Small intestine (tissue), 7 donors: ENCODE measurements around the gene ANKRD53. TPM values are rescaled to one million over a fixed set of nuclear protein-coding genes. Genes with fewer than 3 reads are reported as not detected.
"Not testable (repeated sequence)": the region's sequence is repeated elsewhere in the genome, so short reads cannot be mapped to it uniquely, and the experiment has no call there.

ENCODE experiments used
- DNase-seq, 2 donors: peaks; one replicate each; pipeline versions ENCODE4 v3.0.0 to v3.0.0-alpha.2; 2013
- FAIRE-seq: peaks from 2 replicates; lab custom pipeline; 2012; peaks lifted over from hg19 to GRCh38; lab: Jason Lieb, UNC
- H3K27ac ChIP-seq, 3 donors: one replicate each; pipeline ENCODE4 v1.5.1; 2013; ENCODE audit warnings: low read length in 2 of 3, mild to moderate bottlenecking in 2 of 3, control low read depth in 1 of 3, inconsistent platforms in 1 of 3, low read depth in 1 of 3, moderate library complexity in 1 of 3
- H3K27me3 ChIP-seq, 3 donors: one replicate each; pipeline ENCODE4 v1.6.1; 2013; ENCODE audit warnings: low read length in 3 of 3, inconsistent platforms in 1 of 3; ENCODE audit not compliant: control insufficient read depth in 3 of 3, insufficient read depth in 3 of 3
- H3K36me3 ChIP-seq, 3 donors: one replicate each; pipeline ENCODE4 v1.6.1; 2013; ENCODE audit warnings: low read length in 3 of 3, inconsistent platforms in 1 of 3, low read depth in 1 of 3, mild to moderate bottlenecking in 1 of 3, moderate library complexity in 1 of 3; ENCODE audit not compliant: control insufficient read depth in 3 of 3, insufficient read depth in 2 of 3
- H3K4me1 ChIP-seq, 3 donors: one replicate each; pipeline ENCODE4 v1.6.1; 2013; ENCODE audit warnings: low read length in 2 of 3, inconsistent platforms in 1 of 3, low read depth in 1 of 3, mild to moderate bottlenecking in 1 of 3, moderate library complexity in 1 of 3; ENCODE audit not compliant: control insufficient read depth in 3 of 3, insufficient read depth in 2 of 3
- H3K4me3 ChIP-seq, 3 donors: one replicate each; pipeline ENCODE4 v1.5.1; 2013; ENCODE audit warnings: low read length in 3 of 3, control low read depth in 1 of 3, inconsistent platforms in 1 of 3, low read depth in 1 of 3, mild to moderate bottlenecking in 1 of 3, moderate library complexity in 1 of 3
- H3K9me3 ChIP-seq, 2 donors: one replicate each; pipeline ENCODE4 v1.6.1; 2013; ENCODE audit warnings: low read depth in 1 of 2, low read length in 1 of 2; ENCODE audit not compliant: control insufficient read depth in 2 of 2, insufficient read depth in 1 of 2
- WGBS, 3 donors: extraction: QIAGEN DNeasy Blood & Tissue Kit; methylation state at CpG; one replicate each; pipeline ENCODE4 v1.1.7; 2013; 5-methylcytosine and 5-hydroxymethylcytosine counted together
- polyA plus RNA-seq, 4 donors: library from polyadenylated mRNA; stranded (reverse) in 3 of 4; unstranded in 1 of 4; fragments of 200-250 nt in 3 of 4; fragments of 120-200 nt in 1 of 4; gene quantifications; one replicate each; pipeline versions ENCODE4 v1.2.1 to v1.2.3, GENCODE V29; 2013
- donor health status: healthy with polysubstance abuse.
- donor health status: control.
- donor health status: control.
- donor health status: Bipolar disorder and iron deficiency.
- donor health status: healthy.

Gene ANKRD53
- polyA plus RNA-seq, 4 donors, result 1.7 to 2.4 (median 2.2) TPM

- WGBS, 3 donors, result 1 to 2% (median 1%) methylated on average over 11 of the region's 11 CpGs
- Histone ChIP-seq H3K4me1 (peaks cover 0 to 22% (median 12%) of the 10 kb centered on the region in 3 donors), H3K36me3 (peaks cover 0 to 15% (median 3%) of the 10 kb centered on the region in 3 donors), H3K9me3 (no peaks in the 10 kb centered on the region), H3K4me3 (peak overlapping the region; percentile 74 to 95 (median 86)), H3K27me3 (no peaks in the 10 kb centered on the region), H3K27ac (peak overlapping the region; percentile 48 to 72 (median 72))
- DNase-seq (peak; percentile 67 to 69), FAIRE-seq (no peak)
These were observed 16.9 kb downstream of the ANKRD53 start for GRCh38 chr2:70995426-70995729.

- not testable (repeated sequence) for FAIRE-seq
These were observed 20.5 kb downstream of the ANKRD53 start for GRCh38 chr2:70998885-70999284.

GRCh38 chr2:70999362-70999761 lies 20.9 kb downstream of the ANKRD53 start:
- Histone ChIP-seq H3K4me3 (no peak overlapping the region), H3K9me3 (no peaks in the 10 kb centered on the region), H3K4me1 (peaks cover 2 to 25% (median 10%) of the 10 kb centered on the region in 3 donors), H3K36me3 (no peaks in the 10 kb centered on the region), H3K27me3 (no peaks in the 10 kb centered on the region), H3K27ac (no peak overlapping the region)
- FAIRE-seq (no peak), DNase-seq (peak; percentile 11 to 22)
- 35 to 47% (median 40%) methylated on average over 2 of the region's 2 CpGs for WGBS, 3 donors

More at GRCh38 chr2:70998885-70999284, 20.5 kb downstream of the ANKRD53 start:
- H3K4me3 ChIP-seq, H3K9me3 ChIP-seq, H3K27ac ChIP-seq, DNase-seq, H3K27me3 ChIP-seq, H3K36me3 ChIP-seq: not testable (repeated sequence)
- 89 to 95% (median 93%) methylated on average over 4 of the region's 4 CpGs for WGBS, 3 donors
- peaks cover 2 to 27% (median 10%) of the 10 kb centered on the region in 3 donors for H3K4me1 ChIP-seq

GRCh38 chr2:70999931-71000330 lies 21.5 kb downstream of the ANKRD53 start:
- H3K9me3 ChIP-seq, H3K4me3 ChIP-seq, FAIRE-seq, H3K27ac ChIP-seq, H3K36me3 ChIP-seq, H3K27me3 ChIP-seq, DNase-seq: not testable (repeated sequence)
- H3K4me1 ChIP-seq, result peaks cover 2 to 25% (median 10%) of the 10 kb centered on the region in 3 donors
- 95 to 98% (median 97%) methylated on average over 10 of the region's 10 CpGs for WGBS, 3 donors

GRCh38 chr2:71000780-71001591 lies 22.6 kb downstream of the ANKRD53 start:
- Histone ChIP-seq H3K4me3 (peak overlapping the region in 2 of 3 donors; percentile 16 to 41), H3K36me3 (no peaks in the 10 kb centered on the region), H3K27ac (peak overlapping the region in 2 of 3 donors; percentile 69 to 85), H3K9me3 (no peaks in the 10 kb centered on the region), H3K4me1 (peaks cover 2 to 23% (median 10%) of the 10 kb centered on the region in 3 donors), H3K27me3 (no peaks in the 10 kb centered on the region)
- no peak for FAIRE-seq
- DNase-seq, result peak; percentile 72 to 83
- WGBS, 3 donors, result 21 to 22% (median 22%) methylated on average over 21 of the region's 21 CpGs

GRCh38 chr2:71001592-71001927 lies 23.1 kb downstream of the ANKRD53 start:
- WGBS, 3 donors, result 62 to 78% (median 64%) methylated on average over 5 of the region's 5 CpGs

GRCh38 chr2:71001981-71002570 lies 23.6 kb downstream of the ANKRD53 start:
- H3K27me3 ChIP-seq, result no peaks in the 10 kb centered on the region
- no peak overlapping the region for H3K4me3 ChIP-seq
- H3K4me1 ChIP-seq, result peaks cover 2 to 23% (median 10%) of the 10 kb centered on the region in 3 donors
- WGBS, 3 donors, result 22 to 42% (median 30%) methylated on average over 11 of the region's 11 CpGs
- peak overlapping the region in 2 of 3 donors; percentile 69 to 85 for H3K27ac ChIP-seq
- no peak for FAIRE-seq
- no peaks in the 10 kb centered on the region for H3K9me3 ChIP-seq
- H3K36me3 ChIP-seq, result no peaks in the 10 kb centered on the region
- peak; percentile 77 to 89 for DNase-seq

More at GRCh38 chr2:71001592-71001927, 23.1 kb downstream of the ANKRD53 start:
- H3K36me3 ChIP-seq, result no peaks in the 10 kb centered on the region
- H3K4me1 ChIP-seq, result peaks cover 2 to 23% (median 10%) of the 10 kb centered on the region in 3 donors
- H3K4me3 ChIP-seq, result no peak overlapping the region
- H3K27me3 ChIP-seq, result no peaks in the 10 kb centered on the region
- peak overlapping the region in 2 of 3 donors; percentile 69 to 85 for H3K27ac ChIP-seq
- DNase-seq, result no peak
- no peaks in the 10 kb centered on the region for H3K9me3 ChIP-seq
- FAIRE-seq, result no peak

GRCh38 chr2:71003396-71003795 lies 25.0 kb downstream of the ANKRD53 start:
- Histone ChIP-seq H3K9me3 (no peaks in the 10 kb centered on the region), H3K4me1 (peaks cover 2 to 27% (median 10%) of the 10 kb centered on the region in 3 donors), H3K4me3 (no peak overlapping the region), H3K27me3 (no peaks in the 10 kb centered on the region), H3K27ac (no peak overlapping the region), H3K36me3 (no peaks in the 10 kb centered on the region)
- WGBS, 3 donors, result 88 to 91% (median 89%) methylated on average over 6 of the region's 6 CpGs
- DNase-seq (no peak), FAIRE-seq (no peak)
